GM19372 (cell line): ENCODE data around the gene TADA3.
A peak's percentile ranks its signal among the peaks of the same experiment; 100 is the strongest.

Source experiments
- ATAC-seq: cut with Tn5 transposase; IDR thresholded peaks from one replicate; pipeline ENCODE4 v1.9.1; 2021; ENCODE audit warnings: mild to moderate bottlenecking, low read depth, moderate library complexity; ENCODE audit not compliant: unreplicated experiment

The TADA3 gene, protein sequence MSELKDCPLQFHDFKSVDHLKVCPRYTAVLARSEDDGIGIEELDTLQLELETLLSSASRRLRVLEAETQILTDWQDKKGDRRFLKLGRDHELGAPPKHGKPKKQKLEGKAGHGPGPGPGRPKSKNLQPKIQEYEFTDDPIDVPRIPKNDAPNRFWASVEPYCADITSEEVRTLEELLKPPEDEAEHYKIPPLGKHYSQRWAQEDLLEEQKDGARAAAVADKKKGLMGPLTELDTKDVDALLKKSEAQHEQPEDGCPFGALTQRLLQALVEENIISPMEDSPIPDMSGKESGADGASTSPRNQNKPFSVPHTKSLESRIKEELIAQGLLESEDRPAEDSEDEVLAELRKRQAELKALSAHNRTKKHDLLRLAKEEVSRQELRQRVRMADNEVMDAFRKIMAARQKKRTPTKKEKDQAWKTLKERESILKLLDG

GRCh38 chr3:9792405-9793160, at the start of gene TADA3, which contains the start of gene ARPC4:
Gene TADA3, minus strand, starts transcription at chr3:9792473. Its CDS starts 1,007 bp downstream, at chr3:9791466.
Gene ARPC4, plus strand, starts transcription at chr3:9793082. Its CDS starts 40 bp downstream, at chr3:9793122.
- ATAC-seq = peak; percentile 80

GRCh38 chr3:9841015-9841414, 48.7 kb upstream of the TADA3 start:
- no peak for ATAC-seq

- ATAC-seq = no peak
Observed at GRCh38 chr3:9838856-9839255, 46.6 kb upstream of the TADA3 start.

DNA sequence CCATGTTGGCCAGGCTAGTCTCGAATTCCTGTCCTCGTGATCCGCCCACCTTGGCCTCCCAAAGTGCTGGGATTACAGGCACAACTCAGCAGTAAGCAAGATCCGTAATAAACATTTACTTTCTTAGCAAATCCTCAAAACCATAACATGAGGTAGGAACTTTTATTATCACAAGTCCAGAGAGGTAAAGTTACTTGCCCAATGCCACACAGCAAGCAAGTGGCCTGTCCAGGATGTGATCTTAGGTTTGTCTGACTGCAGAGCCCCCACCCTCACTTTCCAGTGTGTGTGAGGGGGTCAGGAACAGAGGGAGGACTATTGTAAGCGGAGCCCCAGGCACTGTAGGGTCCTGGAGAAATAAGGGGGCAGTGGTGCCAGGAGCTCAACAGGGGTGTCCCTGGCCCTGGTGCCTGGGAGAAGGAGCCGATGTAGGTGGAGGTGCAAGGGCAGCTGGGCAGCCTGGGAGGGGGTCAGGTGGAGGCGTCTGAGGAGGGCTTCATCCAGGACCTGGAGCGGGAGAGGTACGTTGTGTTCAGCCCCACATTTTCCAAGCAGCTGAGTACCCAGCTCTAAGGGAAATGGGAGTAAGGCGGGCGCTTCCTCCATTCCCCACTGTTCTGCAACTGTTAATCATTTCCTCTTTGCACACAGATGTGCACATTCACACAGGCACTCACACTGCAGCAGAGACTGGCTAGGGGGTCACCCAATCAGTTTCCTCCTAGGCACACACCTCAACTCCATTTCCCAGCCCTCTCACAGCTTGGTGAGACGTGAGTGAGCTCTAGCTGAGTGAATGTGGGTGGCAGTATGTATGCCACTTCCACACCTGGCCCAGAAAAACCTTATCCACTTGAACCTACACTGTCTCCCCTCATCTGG, 45.7 kb upstream of the TADA3 start:
- no peak for ATAC-seq

DNA sequence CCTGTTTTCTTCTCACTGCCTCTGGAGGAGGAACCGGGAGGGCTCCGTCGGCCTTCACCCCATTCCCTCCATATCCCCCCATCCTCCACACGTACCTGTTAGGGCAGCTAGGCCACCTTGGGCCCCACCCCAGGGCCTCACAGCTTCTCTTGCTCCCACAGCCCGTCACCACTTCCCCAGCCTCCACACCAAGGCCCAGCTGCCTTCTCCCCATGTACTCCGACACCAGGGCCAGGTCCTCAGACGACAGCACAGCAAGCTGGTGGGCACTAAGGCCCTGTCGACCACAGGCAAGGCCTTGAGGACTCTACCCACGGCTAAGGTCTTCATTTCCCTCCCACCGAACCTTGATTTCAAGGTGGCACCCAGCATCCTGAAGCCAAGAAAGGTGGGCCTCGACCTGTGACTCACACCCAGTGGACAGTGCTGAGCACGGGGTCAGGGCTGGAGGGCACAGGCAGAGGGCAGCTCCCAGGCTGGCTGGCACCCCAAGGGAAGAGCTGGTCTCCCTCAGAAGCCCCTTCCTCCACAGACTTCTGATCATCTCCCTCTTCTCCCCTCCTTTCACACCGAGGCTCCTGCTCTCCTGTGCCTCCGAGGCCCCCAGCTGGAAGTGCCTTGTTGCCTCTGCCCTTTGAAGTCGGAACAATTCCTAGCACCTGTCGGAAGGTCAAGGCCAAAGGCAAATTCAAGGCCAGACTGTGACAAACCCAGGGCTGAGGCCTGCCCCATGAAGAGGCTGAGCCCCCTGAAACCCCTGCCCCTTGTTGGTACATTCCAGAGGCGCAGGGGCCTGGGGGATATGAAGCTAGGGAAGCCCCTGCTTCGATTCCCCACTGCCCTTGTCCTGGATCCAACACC, 42.5 kb upstream of the TADA3 start:
- ATAC-seq = no peak

DNA sequence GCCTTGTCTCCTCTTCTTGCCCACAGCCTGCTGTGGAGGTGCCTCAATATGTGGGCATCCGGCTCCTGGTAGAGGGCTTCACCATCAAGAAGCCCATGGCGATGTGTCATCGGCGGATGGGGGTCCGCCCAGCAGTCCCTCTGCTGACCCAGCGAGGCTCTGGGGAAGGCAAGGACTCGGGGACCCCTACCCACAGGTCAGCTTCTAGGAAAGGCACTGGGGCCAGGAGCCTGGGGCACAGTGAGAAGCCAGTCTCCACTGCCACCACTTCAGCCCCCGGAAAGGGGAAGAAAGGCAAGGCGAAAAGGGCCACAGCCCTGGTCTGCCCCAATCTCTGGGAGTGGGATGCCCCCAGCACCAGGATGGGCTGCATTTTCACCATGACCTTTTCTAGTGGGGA, 40.8 kb upstream of the TADA3 start:
- ATAC-seq = no peak

DNA sequence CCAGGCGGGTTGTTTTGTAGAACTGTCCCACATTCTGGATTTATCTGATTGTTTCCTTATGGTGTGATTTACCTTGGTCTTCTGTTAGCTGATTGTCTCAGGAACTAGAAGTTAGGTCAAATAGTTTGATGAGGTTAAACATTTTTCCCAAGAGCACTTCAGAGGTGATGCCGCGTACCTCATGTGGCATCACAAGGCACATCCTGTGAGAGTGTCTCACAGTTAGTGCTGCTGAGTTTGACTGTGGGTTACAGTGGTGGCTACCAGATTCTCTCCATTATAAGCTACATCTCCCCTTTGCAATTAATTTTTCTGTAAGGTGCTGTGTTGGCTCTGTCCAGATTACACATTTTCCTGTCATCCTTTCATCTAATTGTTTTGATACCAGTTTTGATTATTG, 39.0 kb upstream of the TADA3 start:
- no peak for ATAC-seq

GRCh38 chr3:9828801-9829755, 36.8 kb upstream of the TADA3 start:
- ATAC-seq = no peak

DNA sequence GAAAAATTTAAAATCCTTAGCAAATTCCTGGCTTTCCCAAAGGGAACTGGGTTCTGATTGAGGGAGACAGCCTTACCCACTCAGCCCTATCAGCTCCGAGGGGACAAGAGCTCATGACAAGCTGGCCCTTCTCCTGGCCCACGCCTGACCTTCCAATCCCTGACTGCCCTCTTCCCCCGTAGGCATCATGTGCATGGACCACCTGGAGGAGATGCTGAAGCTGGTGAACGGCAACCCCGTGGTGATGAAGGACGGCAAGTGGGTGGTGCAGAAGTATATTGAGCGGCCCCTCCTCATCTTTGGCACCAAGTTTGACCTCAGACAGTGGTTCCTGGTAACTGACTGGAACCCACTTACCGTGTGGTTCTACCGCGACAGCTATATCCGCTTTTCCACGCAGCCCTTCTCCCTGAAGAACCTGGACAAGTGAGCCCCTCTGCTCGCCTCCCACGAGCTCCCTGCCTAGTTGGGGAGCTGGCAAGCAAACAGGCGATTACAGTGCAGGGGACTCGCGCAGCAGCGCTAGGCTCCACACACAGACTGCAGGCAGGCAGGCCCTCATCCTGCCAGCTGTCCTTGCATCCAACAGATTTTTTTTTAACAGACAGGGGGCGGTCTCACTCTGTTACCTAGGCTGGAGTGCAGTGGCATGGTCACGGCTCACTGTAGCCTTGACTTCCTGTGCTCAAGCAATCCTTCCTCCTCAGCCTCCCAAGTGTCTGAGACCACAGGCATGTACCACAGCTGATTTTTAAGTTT, 34.7 kb upstream of the TADA3 start:
- no peak for ATAC-seq

DNA sequence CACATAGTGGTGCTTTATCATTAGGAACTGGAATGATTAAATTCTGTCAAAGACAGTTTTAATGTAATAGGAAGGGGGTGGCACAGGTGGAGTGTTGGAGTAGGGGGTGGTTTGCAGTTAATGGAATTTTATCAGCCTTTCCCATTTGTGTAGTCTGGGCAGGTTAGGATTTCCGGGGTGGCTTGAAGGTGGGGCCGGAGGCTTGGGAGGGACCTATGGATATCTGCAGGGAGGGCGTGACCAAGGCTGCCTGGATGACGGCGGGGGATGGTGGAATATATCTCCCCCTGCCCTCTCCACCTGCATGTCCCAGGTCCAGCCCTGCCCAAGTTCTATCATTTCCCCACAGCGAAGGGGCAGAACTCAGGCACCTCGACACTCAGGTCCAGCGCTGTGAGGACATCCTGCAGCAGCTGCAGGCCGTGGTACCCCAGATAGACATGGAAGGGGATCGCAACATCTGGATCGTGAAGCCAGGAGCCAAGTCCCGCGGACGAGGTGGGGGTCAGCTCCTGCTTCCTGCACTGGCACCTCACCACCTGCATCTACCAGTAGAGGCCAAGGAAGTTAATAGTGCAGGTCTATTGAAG, 33.3 kb upstream of the TADA3 start:
- no peak for ATAC-seq

DNA sequence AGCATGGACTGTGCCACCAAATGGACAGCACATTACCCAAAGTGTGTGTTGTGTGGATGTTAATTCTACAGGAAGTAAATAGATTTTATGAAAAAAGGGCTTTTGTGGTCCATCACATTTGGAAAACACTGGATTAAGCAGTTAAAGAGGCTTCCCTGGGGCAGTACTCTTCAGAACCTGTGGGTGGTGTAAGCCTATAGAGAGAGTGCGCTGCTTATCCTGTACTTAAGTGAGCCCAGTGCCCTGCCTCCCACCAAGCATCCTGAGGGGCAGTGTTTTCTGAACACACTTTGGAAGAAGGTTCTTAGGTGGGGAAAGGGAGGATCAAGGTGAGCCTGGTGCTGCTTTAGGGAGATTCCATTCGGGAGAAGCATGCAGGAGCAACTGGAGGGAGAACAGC, 28.7 kb upstream of the TADA3 start:
- ATAC-seq = no peak

GRCh38 chr3:9820543-9820942, 28.3 kb upstream of the TADA3 start:
- no peak for ATAC-seq

DNA sequence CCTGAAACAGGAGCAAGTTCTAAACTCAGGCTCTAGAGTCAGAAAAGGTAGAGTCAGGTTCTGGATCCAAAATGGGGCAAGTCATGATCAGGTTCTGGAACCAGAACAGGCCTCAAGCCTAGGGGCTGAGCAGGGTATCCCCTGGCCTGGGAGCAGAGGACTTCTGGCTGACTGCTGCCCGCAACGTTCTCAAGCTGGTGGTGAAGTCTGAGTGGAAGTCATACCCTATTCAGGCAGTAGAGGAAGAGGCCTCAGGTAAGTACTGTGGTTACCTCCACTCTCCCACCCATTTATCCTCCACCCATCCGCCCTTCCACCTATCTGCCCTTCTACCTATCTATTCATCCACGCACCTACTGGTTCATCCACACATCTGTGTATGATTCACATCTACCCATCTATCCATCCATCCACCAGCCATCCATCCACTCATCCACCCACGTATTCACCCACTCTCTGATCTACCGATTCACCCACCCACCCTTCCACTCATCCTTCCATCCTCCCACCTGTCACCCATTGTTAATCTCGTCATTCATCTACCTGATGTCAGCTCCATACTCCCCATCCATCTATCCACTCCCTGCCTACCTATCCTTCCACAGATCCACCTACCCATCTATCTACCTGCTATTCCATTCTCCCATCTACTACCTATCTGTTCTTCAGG, 26.5 kb upstream of the TADA3 start:
- ATAC-seq = no peak

GRCh38 chr3:9817436-9817835, 25.2 kb upstream of the TADA3 start:
- ATAC-seq = no peak

GRCh38 chr3:9815986-9816385, 23.7 kb upstream of the TADA3 start:
- no peak for ATAC-seq

GRCh38 chr3:9812870-9813483, 20.7 kb upstream of the TADA3 start:
- ATAC-seq = no peak

DNA sequence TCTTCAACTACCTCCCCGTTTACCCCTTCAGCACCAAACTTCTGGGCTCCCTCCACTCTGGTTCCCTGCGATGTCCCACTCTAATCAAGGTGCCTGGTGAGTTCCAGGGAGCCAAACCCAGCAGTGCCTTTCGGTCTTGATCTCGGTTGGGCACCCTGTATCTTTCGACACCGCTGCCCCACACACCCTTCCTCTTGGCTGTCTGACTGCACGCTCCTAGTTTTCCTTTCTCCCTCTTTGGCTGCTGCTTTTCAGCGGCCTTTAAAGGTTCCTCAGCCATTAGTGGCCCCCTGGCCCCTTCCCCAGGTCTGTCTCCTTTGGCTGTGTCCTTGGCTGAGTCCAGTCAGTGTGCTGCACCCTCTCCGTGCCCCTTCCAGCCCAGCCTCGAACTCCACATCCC, 18.6 kb upstream of the TADA3 start:
- no peak for ATAC-seq
